ACC112 (cell line): ENCODE data around the gene JMJD1C.
A peak's percentile ranks its signal among the peaks of the same experiment; 100 is the strongest.

Experiments used
- H2AFZ ChIP-seq: fragments of 200-600 bp; sonication (generic); one replicate; pipeline ENCODE4 v1.6.0; 2017; ENCODE audit warnings: antibody characterized with exemption, low read length; ENCODE audit not compliant: unreplicated experiment
- H3K27ac ChIP-seq: fragments of 200-600 bp; sonication (generic); 2 replicates; pipeline ENCODE4 v1.5.1; 2014; ENCODE audit warnings: low read depth, mild to moderate bottlenecking, antibody characterized with exemption, low read length, moderate library complexity
- H3K27me3 ChIP-seq: fragments of 200-600 bp; sonication (generic); 2 replicates; pipeline ENCODE4 v1.6.1; 2014; ENCODE audit warnings: mild to moderate bottlenecking, antibody characterized with exemption, low read length, moderate library complexity, mixed read lengths; ENCODE audit not compliant: insufficient read depth
- H3K36me3 ChIP-seq: fragments of 200-600 bp; sonication (generic); 2 replicates; pipeline ENCODE4 v1.6.1; 2016; ENCODE audit warnings: mild to moderate bottlenecking, antibody characterized with exemption, low read length, moderate library complexity, mixed read lengths; ENCODE audit not compliant: insufficient read depth
- H3K4me1 ChIP-seq: fragments of 200-600 bp; sonication (generic); one replicate; pipeline ENCODE4 v1.6.1; 2016; ENCODE audit warnings: low read length, mixed read lengths; ENCODE audit not compliant: insufficient read depth, unreplicated experiment, control insufficient read depth
- H3K4me3 ChIP-seq: fragments of 200-600 bp; sonication (generic); 2 replicates; pipeline ENCODE4 v1.5.1; 2014; ENCODE audit warnings: mild to moderate bottlenecking, low read depth, low read length
- H3K79me2 ChIP-seq: fragments of 200-600 bp; sonication (generic); one replicate; pipeline ENCODE4 v1.6.0; 2016; ENCODE audit warnings: low read length; ENCODE audit not compliant: control insufficient read depth, unreplicated experiment, insufficient read depth

Gene JMJD1C

GRCh38 chr10:63457594-63457993 is 8.2 kb downstream of the JMJD1C start:
- peak overlapping the region; percentile 64; the same call in 1 of the 2 replicates for H3K27ac ChIP-seq
- peaks cover 1% of the 10 kb centered on the region for H3K36me3 ChIP-seq
- no peak overlapping the region for H3K4me3 ChIP-seq
- no peak overlapping the region for H2AFZ ChIP-seq
- H3K4me1 ChIP-seq, result peaks cover 25% of the 10 kb centered on the region
- no peaks in the 10 kb centered on the region for H3K27me3 ChIP-seq
- H3K79me2 ChIP-seq, result peaks cover 79% of the 10 kb centered on the region

DNA sequence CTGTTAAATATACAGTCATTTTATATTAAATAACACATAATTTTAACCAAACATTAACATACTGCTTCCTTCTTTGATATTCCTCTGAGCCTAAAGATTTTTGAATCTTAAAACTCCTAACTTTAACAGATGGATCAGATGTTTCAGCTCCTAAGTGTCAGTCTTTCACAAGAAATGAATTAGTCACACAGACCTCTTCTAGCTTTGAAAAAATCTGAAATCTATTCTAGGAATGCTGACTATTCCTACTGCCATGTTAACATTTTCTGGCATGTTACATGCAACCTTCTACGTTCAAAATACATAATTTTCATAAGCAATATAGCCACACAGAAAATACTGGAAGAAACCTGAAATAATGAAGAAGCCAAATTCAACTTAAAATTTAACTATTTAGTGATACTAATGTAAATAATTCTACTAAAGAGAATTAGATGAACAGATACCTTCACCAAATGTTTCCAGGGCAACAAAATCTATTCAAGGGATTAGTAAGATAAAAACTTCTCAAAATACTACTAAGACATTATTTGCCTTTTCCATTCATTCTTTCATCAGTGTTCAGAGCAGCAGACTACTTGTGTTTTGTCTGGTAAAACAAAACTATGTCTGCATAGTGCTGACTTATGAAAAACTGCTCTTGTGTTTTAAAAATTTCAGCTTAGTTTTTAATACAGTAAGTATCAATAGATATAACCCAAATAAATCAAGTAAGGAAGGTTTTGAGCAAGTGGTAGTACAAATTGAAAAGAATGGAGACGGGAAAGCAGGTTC is 9.2 kb downstream of the JMJD1C start:
- Histone ChIP-seq H3K4me3 (peak overlapping the region; percentile 19; the same call in 1 of the 2 replicates), H3K27ac (peak overlapping the region; percentile 64), H3K79me2 (peaks cover 80% of the 10 kb centered on the region), H3K27me3 (no peaks in the 10 kb centered on the region), H3K36me3 (peaks cover 10% of the 10 kb centered on the region), H2AFZ (no peak overlapping the region), H3K4me1 (peaks cover 25% of the 10 kb centered on the region)

GRCh38 chr10:63455507-63455906 is 10.3 kb downstream of the JMJD1C start:
- H3K79me2 ChIP-seq, result peaks cover 81% of the 10 kb centered on the region
- H3K36me3 ChIP-seq, result peaks cover 10% of the 10 kb centered on the region
- no peak overlapping the region for H3K4me3 ChIP-seq
- H3K4me1 ChIP-seq, result peaks cover 25% of the 10 kb centered on the region
- no peak overlapping the region for H3K27ac ChIP-seq
- no peaks in the 10 kb centered on the region for H3K27me3 ChIP-seq
- no peak overlapping the region for H2AFZ ChIP-seq

DNA sequence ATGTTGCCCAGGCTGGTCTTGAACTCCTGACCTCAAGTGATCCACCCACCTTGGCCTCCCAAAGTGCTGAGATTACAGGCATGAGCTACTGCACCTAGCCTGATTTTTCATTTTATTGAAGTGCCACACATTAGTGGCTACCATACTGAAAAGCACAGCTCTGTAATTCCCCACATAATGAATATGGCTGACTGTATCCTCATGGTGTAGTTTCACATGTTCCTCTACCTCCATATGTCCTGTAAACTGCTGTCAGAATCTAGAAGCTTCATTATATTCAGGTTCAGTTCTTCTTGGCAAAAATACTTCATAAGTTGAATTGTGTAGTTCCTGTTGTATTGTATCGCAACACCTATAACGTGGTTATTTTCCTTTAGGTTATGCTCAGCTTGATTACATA is 11.1 kb downstream of the JMJD1C start:
- Histone ChIP-seq H3K4me1 (peaks cover 25% of the 10 kb centered on the region), H3K27ac (no peak overlapping the region), H3K36me3 (peaks cover 10% of the 10 kb centered on the region), H3K79me2 (peaks cover 82% of the 10 kb centered on the region), H3K4me3 (no peak overlapping the region), H3K27me3 (no peaks in the 10 kb centered on the region), H2AFZ (no peak overlapping the region)

DNA sequence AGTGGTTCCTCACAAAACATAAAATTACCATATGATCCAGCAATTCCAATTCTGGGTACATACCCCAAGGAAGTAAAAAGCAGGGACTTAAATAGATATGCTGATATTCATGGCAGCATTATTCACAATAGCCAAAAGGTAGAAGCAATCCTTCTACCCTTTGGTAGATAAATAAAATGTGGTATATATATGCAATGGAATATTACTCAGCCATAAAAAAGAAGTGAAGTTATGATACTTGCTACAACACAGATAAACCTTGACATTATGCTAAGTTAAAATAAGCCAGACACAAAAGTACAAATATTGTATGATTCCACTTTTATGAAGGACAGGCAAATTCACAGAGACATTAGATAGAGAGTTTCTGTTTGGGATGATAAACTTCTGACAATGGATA is 13.3 kb downstream of the JMJD1C start:
- Histone ChIP-seq H3K79me2 (peaks cover 76% of the 10 kb centered on the region), H3K4me3 (no peak overlapping the region), H3K4me1 (peaks cover 22% of the 10 kb centered on the region), H3K36me3 (peaks cover 10% of the 10 kb centered on the region), H3K27me3 (no peaks in the 10 kb centered on the region), H3K27ac (no peak overlapping the region), H2AFZ (no peak overlapping the region)

GRCh38 chr10:63446716-63447440 is 18.9 kb downstream of the JMJD1C start:
- H3K79me2 ChIP-seq, result peaks cover 85% of the 10 kb centered on the region
- H3K4me1 ChIP-seq, result no peaks in the 10 kb centered on the region
- no peak overlapping the region for H2AFZ ChIP-seq
- peaks cover 2% of the 10 kb centered on the region; the same call in 1 of the 2 replicates for H3K36me3 ChIP-seq
- no peaks in the 10 kb centered on the region for H3K27me3 ChIP-seq
- H3K4me3 ChIP-seq, result no peak overlapping the region
- no peak overlapping the region for H3K27ac ChIP-seq

DNA sequence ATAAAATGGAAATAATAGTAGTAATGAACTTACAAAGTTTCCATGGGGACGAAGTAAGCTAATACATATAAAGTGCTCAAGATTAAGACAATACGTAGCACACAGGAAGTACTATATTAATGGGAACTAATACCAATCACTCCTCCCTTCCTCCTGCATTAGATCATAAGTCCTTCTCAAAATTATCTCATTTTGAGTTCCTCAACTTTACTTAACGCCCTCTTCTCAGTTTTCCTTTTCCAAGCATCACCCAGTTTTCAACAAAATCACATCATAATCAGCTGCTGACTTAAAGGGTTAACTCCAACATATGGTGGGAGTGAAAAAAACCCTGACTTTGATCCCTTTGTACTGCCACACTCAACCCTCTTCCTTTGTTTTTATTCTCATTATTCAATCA is 24.4 kb downstream of the JMJD1C start:
- Histone ChIP-seq H3K79me2 (peaks cover 83% of the 10 kb centered on the region), H3K27me3 (no peaks in the 10 kb centered on the region), H2AFZ (no peak overlapping the region), H3K27ac (no peak overlapping the region), H3K36me3 (no peaks in the 10 kb centered on the region), H3K4me3 (no peak overlapping the region), H3K4me1 (peaks cover 36% of the 10 kb centered on the region)

DNA sequence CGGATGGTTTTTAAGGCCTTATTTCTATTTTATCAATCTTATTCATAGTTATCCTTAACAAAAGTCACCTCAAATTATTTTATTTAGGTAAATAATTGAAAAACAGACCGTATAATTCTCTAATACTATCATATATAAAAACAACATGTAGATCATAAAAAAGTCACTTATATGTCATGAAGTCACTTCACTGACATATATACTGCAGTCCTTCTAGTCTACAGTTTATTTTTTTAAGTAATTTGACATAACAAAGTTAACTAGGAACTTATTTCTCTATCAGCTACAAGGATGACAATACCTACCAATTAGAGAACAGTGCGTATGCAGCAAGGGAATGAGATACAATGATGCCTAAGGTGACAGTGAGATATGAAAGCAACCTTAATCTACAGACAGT is 26.2 kb downstream of the JMJD1C start:
- H3K4me3 ChIP-seq, result no peak overlapping the region
- H3K4me1 ChIP-seq, result peaks cover 47% of the 10 kb centered on the region
- H3K27ac ChIP-seq, result peak overlapping the region; percentile 4; the same call in 1 of the 2 replicates
- H3K36me3 ChIP-seq, result no peaks in the 10 kb centered on the region
- H3K27me3 ChIP-seq, result no peaks in the 10 kb centered on the region
- H2AFZ ChIP-seq, result no peak overlapping the region
- peaks cover 85% of the 10 kb centered on the region for H3K79me2 ChIP-seq

DNA sequence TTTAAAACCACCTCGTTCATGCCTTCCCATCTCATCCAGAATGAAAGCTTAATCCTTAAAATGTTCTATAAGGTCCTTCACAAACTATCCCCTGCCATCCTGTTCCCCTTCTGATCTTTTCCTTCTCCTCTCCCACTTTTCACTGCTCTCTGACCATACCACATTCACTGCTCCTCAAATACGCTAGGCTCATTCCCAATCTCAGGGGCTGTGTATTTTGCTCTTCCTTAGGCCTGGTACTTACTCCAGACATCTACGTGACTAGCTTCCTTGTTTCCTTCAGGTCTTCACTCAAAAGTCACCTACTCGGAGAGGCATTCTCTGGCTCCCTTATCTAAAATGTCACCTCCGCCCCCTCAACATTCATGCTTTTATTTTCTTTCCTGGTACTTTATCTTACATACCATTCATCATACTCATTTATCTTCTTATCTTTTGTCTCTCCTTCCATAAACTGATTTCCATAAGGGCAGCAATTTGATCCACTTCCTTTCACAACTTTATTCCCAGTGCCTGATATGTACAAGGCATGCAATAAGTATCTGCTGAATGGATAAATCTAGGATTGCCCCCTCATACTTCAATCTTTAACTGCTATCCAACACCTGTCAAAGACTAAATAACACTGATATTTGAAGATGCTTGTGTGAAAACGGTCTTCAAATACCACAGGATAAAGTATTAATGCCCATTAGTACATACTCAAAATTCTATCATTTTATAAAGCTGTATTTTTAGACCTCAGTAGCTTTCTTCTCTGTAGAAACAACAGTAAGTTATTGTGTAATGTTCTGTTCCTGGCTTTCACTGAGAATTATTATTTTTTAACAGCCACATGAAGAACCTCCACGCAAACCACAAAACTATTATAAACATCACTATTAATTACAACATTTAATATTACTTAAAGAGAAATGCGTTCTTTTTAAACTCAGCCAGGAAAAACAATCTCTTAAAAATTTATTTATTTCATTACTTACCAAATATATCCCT is 27.0 kb downstream of the JMJD1C start:
- no peak overlapping the region for H2AFZ ChIP-seq
- H3K4me3 ChIP-seq, result no peak overlapping the region
- peak overlapping the region; percentile 4 for H3K27ac ChIP-seq
- peaks cover 89% of the 10 kb centered on the region for H3K79me2 ChIP-seq
- no peaks in the 10 kb centered on the region for H3K36me3 ChIP-seq
- peaks cover 50% of the 10 kb centered on the region for H3K4me1 ChIP-seq
- H3K27me3 ChIP-seq, result no peaks in the 10 kb centered on the region
